ENCODE data around the gene CFAP206. TPM values are rescaled to one million over a fixed set of nuclear protein-coding genes. Genes with fewer than 3 reads are reported as not detected.
A peak's percentile ranks its signal among the peaks of the same experiment; 100 is the strongest.

Gene CFAP206
- total RNA-seq, 5 donors from 2014 or later (not counting 1 experiment from before 2014, with no cell fraction given) = 0.35 TPM; not detected in 4

GRCh38 chr6:87408721-87409155, 966 bp downstream of the CFAP206 start:
- H3K9me3 Mint-ChIP-seq = no peaks in the 10 kb centered on the region
- Histone ChIP-seq H3K4me3 (ENCODE audit: control insufficient read depth in 1 of 2, extremely low read depth in 1 of 2, low read length in 1 of 2) (peak overlapping the region; percentile 89 to 92), H3K9me3 (no peaks in the 10 kb centered on the region), H3K36me3 (ENCODE audit: control insufficient read depth in 2 of 2, extremely low read depth in 1 of 2, insufficient read depth in 1 of 2, low read length in 1 of 2) (no peaks in the 10 kb centered on the region), H3K27ac (ENCODE audit: low read length) (peak overlapping the region; percentile 40), H3K4me1 (ENCODE audit: control insufficient read depth in 1 of 2, extremely low read depth in 1 of 2, insufficient read depth in 2 of 2, low read length in 2 of 2) (peaks cover 5 to 6% of the 10 kb centered on the region in 2 experiments), H3K27me3 (replicated peaks in 1 of 2; ENCODE audit: control insufficient read depth in 2 of 2, extremely low read depth in 1 of 2, insufficient read depth in 2 of 2, low read length in 1 of 2) (peaks cover 4 to 10% of the 10 kb centered on the region in 2 experiments)
- POLR2A ChIA-PET = interaction anchor here (0.5 to 1.5 kb wide), 8 partner anchors 17 to 1892 kb away, joined by 3 to 14 read pairs (median 4); partner anchors contain the start of gene PNRC1 (in 1 of the 2)
- peak overlapping the region; percentile 65 to 85 for H3K27ac Mint-ChIP-seq
- H3K4me3 Mint-ChIP-seq = peak overlapping the region; percentile 83 to 86 (median 83)
- DNase-seq = no peak
- peaks cover 10 to 11% of the 10 kb centered on the region in 2 donors for H3K27me3 Mint-ChIP-seq
- WGBS (ENCODE audit: insufficient coverage) = 0% methylated on average over 1 of the region's 5 CpGs
- peaks cover 5 to 7% (median 6%) of the 10 kb centered on the region in 3 donors for H3K4me1 Mint-ChIP-seq
- no peak for ATAC-seq (replicated peaks in 1 of 4)
- CTCF ChIA-PET = interaction anchor here (0.7 to 1.5 kb wide), 3 partner anchors 15 to 461 kb away, joined by 6 to 10 read pairs (median 7); no protein-coding TSS in a partner anchor
- H3K36me3 Mint-ChIP-seq = no peaks in the 10 kb centered on the region

- ChIA-PET POLR2A (no interaction called here), CTCF (no interaction called here)
- Histone ChIP-seq H3K4me1 (ENCODE audit: control insufficient read depth in 1 of 2, extremely low read depth in 1 of 2, insufficient read depth in 2 of 2, low read length in 2 of 2) (no peaks in the 10 kb centered on the region), H3K9me3 (no peaks in the 10 kb centered on the region), H3K4me3 (ENCODE audit: control insufficient read depth in 1 of 2, extremely low read depth in 1 of 2, low read length in 1 of 2) (no peak overlapping the region), H3K27me3 (replicated peaks in 1 of 2; ENCODE audit: control insufficient read depth in 2 of 2, extremely low read depth in 1 of 2, insufficient read depth in 2 of 2, low read length in 1 of 2) (no peaks in the 10 kb centered on the region), H3K36me3 (ENCODE audit: control insufficient read depth in 2 of 2, extremely low read depth in 1 of 2, insufficient read depth in 1 of 2, low read length in 1 of 2) (no peaks in the 10 kb centered on the region), H3K27ac (ENCODE audit: low read length) (no peak overlapping the region)
- WGBS (ENCODE audit: insufficient coverage) = no CpG with 5 or more reads among the region's 2 CpGs
- Mint-ChIP-seq H3K4me1 (no peaks in the 10 kb centered on the region), H3K4me3 (no peak overlapping the region), H3K36me3 (no peaks in the 10 kb centered on the region), H3K27me3 (peaks cover 0 to 4% of the 10 kb centered on the region in 2 donors), H3K27ac (no peak overlapping the region), H3K9me3 (no peaks in the 10 kb centered on the region)
- DNase-seq (no peak), ATAC-seq (replicated peaks in 1 of 4) (no peak)
Measured at GRCh38 chr6:87419266-87419665, 11.5 kb downstream of the CFAP206 start.

- H3K4me1 Mint-ChIP-seq = no peaks in the 10 kb centered on the region
- ATAC-seq (replicated peaks in 1 of 4) = no peak
- Histone ChIP-seq H3K4me3 (ENCODE audit: control insufficient read depth in 1 of 2, extremely low read depth in 1 of 2, low read length in 1 of 2) (no peak overlapping the region), H3K27me3 (replicated peaks in 1 of 2; ENCODE audit: control insufficient read depth in 2 of 2, extremely low read depth in 1 of 2, insufficient read depth in 2 of 2, low read length in 1 of 2) (no peaks in the 10 kb centered on the region), H3K36me3 (ENCODE audit: control insufficient read depth in 2 of 2, extremely low read depth in 1 of 2, insufficient read depth in 1 of 2, low read length in 1 of 2) (no peaks in the 10 kb centered on the region), H3K4me1 (ENCODE audit: control insufficient read depth in 1 of 2, extremely low read depth in 1 of 2, insufficient read depth in 2 of 2, low read length in 2 of 2) (no peaks in the 10 kb centered on the region), H3K9me3 (no peaks in the 10 kb centered on the region), H3K27ac (ENCODE audit: low read length) (no peak overlapping the region)
- no peaks in the 10 kb centered on the region for H3K27me3 Mint-ChIP-seq
- ChIA-PET POLR2A (no interaction called here), CTCF (no interaction called here)
- no CpG with 5 or more reads among the region's 5 CpGs for WGBS (ENCODE audit: insufficient coverage)
- H3K36me3 Mint-ChIP-seq = no peaks in the 10 kb centered on the region
- DNase-seq = no peak
- H3K9me3 Mint-ChIP-seq = no peaks in the 10 kb centered on the region
- no peak overlapping the region for H3K27ac Mint-ChIP-seq
- no peak overlapping the region for H3K4me3 Mint-ChIP-seq
Measured at GRCh38 chr6:87420360-87420759, 12.6 kb downstream of the CFAP206 start.

GRCh38 chr6:87421576-87421975, 13.8 kb downstream of the CFAP206 start:
- Mint-ChIP-seq H3K9me3 (no peaks in the 10 kb centered on the region), H3K27me3 (no peaks in the 10 kb centered on the region), H3K27ac (no peak overlapping the region), H3K4me1 (no peaks in the 10 kb centered on the region), H3K4me3 (no peak overlapping the region), H3K36me3 (no peaks in the 10 kb centered on the region)
- no CpG with 5 or more reads among the region's 2 CpGs for WGBS (ENCODE audit: insufficient coverage)
- Histone ChIP-seq H3K27me3 (replicated peaks in 1 of 2; ENCODE audit: control insufficient read depth in 2 of 2, extremely low read depth in 1 of 2, insufficient read depth in 2 of 2, low read length in 1 of 2) (no peaks in the 10 kb centered on the region), H3K4me1 (ENCODE audit: control insufficient read depth in 1 of 2, extremely low read depth in 1 of 2, insufficient read depth in 2 of 2, low read length in 2 of 2) (no peaks in the 10 kb centered on the region), H3K9me3 (no peaks in the 10 kb centered on the region), H3K27ac (ENCODE audit: low read length) (no peak overlapping the region), H3K36me3 (ENCODE audit: control insufficient read depth in 2 of 2, extremely low read depth in 1 of 2, insufficient read depth in 1 of 2, low read length in 1 of 2) (no peaks in the 10 kb centered on the region), H3K4me3 (ENCODE audit: control insufficient read depth in 1 of 2, extremely low read depth in 1 of 2, low read length in 1 of 2) (no peak overlapping the region)
- no peak for ATAC-seq (replicated peaks in 1 of 4)
- ChIA-PET POLR2A (no interaction called here), CTCF (no interaction called here)
- DNase-seq = no peak

- no peaks in the 10 kb centered on the region for H3K36me3 ChIP-seq (ENCODE audit: control insufficient read depth in 2 of 2, extremely low read depth in 1 of 2, insufficient read depth in 1 of 2, low read length in 1 of 2)
- H3K4me1 ChIP-seq (ENCODE audit: control insufficient read depth in 1 of 2, extremely low read depth in 1 of 2, insufficient read depth in 2 of 2, low read length in 2 of 2) = no peaks in the 10 kb centered on the region
- no peak overlapping the region for H3K4me3 ChIP-seq (ENCODE audit: control insufficient read depth in 1 of 2, extremely low read depth in 1 of 2, low read length in 1 of 2)
- no peaks in the 10 kb centered on the region for H3K9me3 Mint-ChIP-seq
- no CpG with 5 or more reads among the region's 4 CpGs for WGBS (ENCODE audit: insufficient coverage)
- no peaks in the 10 kb centered on the region for H3K9me3 ChIP-seq
- no peaks in the 10 kb centered on the region for H3K4me1 Mint-ChIP-seq
- no peak overlapping the region for H3K4me3 Mint-ChIP-seq
- CTCF ChIA-PET = no interaction called here
- DNase-seq = no peak
- H3K27me3 ChIP-seq (replicated peaks in 1 of 2; ENCODE audit: control insufficient read depth in 2 of 2, extremely low read depth in 1 of 2, insufficient read depth in 2 of 2, low read length in 1 of 2) = no peaks in the 10 kb centered on the region
- peaks cover 9 to 10% of the 10 kb centered on the region in 2 donors for H3K27me3 Mint-ChIP-seq
- no peak overlapping the region for H3K27ac Mint-ChIP-seq
- no peak for ATAC-seq (replicated peaks in 1 of 4)
- no peak overlapping the region for H3K27ac ChIP-seq (ENCODE audit: low read length)
- POLR2A ChIA-PET = no interaction called here
- H3K36me3 Mint-ChIP-seq = no peaks in the 10 kb centered on the region
Measured at GRCh38 chr6:87426789-87427188, 19.0 kb downstream of the CFAP206 start.

- no peak for DNase-seq
- no peak for ATAC-seq (replicated peaks in 1 of 4)
- H3K9me3 Mint-ChIP-seq = no peaks in the 10 kb centered on the region
- CTCF ChIA-PET = interaction anchor here in 1 of 2 donors (1.2 kb wide), 1 partner anchor 14 kb away, joined by 3 read pairs; no protein-coding TSS in a partner anchor
- 82% methylated on average over 1 of the region's 3 CpGs for WGBS (ENCODE audit: insufficient coverage)
- Histone ChIP-seq H3K4me1 (ENCODE audit: control insufficient read depth in 1 of 2, extremely low read depth in 1 of 2, insufficient read depth in 2 of 2, low read length in 2 of 2) (no peaks in the 10 kb centered on the region), H3K36me3 (ENCODE audit: control insufficient read depth in 2 of 2, extremely low read depth in 1 of 2, insufficient read depth in 1 of 2, low read length in 1 of 2) (no peaks in the 10 kb centered on the region), H3K4me3 (ENCODE audit: control insufficient read depth in 1 of 2, extremely low read depth in 1 of 2, low read length in 1 of 2) (no peak overlapping the region), H3K27me3 (replicated peaks in 1 of 2; ENCODE audit: control insufficient read depth in 2 of 2, extremely low read depth in 1 of 2, insufficient read depth in 2 of 2, low read length in 1 of 2) (peaks cover 0 to 4% of the 10 kb centered on the region in 2 experiments), H3K27ac (ENCODE audit: low read length) (no peak overlapping the region), H3K9me3 (no peaks in the 10 kb centered on the region)
- H3K27ac Mint-ChIP-seq = no peak overlapping the region
- H3K27me3 Mint-ChIP-seq = peaks cover 13 to 18% of the 10 kb centered on the region in 2 donors
- H3K4me1 Mint-ChIP-seq = no peaks in the 10 kb centered on the region
- H3K36me3 Mint-ChIP-seq = no peaks in the 10 kb centered on the region
- POLR2A ChIA-PET = interaction anchor here in 1 of 2 donors (0.6 kb wide), 1 partner anchor 425 kb away, joined by 7 read pairs; no protein-coding TSS in a partner anchor
- H3K4me3 Mint-ChIP-seq = no peak overlapping the region
Measured at GRCh38 chr6:87430499-87430898, 22.7 kb downstream of the CFAP206 start.

Data from T-cell (primary cell).